HG02763 (cell line): ENCODE data around the gene GADD45B.

Source experiments
- ATAC-seq: cut with Tn5 transposase; IDR thresholded peaks from one replicate; pipeline ENCODE4 v1.9.1; 2021; ENCODE audit warnings: mild to moderate bottlenecking, moderate library complexity; ENCODE audit not compliant: unreplicated experiment

The GADD45B gene

DNA sequence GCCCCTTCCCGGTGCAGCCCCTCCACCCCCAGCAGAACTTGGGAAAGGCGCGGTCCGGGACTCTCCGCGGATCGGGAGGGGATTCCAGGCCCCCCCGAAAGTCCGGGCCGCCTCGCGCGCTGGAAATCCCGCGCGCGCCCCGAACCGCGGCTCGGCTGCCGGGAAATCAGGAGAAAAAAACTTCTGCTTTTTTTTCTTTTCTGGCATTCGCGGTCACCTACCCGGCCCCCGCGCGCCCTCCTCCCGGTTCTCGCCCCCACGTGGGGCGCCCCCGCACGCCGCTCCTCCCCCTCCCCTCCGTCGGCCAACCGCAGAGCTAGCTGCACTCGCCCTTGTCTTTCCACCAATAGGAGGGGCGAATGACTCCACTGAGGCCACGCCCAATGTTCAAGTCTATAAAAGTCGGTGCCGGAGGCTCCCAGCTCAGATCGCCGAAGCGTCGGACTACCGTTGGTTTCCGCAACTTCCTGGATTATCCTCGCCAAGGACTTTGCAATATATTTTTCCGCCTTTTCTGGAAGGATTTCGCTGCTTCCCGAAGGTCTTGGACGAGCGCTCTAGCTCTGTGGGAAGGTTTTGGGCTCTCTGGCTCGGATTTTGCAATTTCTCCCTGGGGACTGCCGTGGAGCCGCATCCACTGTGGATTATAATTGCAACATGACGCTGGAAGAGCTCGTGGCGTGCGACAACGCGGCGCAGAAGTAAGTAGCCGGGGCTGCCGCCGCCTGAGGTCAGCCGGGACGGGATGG is at the start of gene GADD45B:
Gene GADD45B, plus strand, starts transcription at position 426 of the 749 bp plus-strand sequence. Its CDS starts 232 bp downstream, at position 658.
- ATAC-seq = peak; percentile 52

DNA sequence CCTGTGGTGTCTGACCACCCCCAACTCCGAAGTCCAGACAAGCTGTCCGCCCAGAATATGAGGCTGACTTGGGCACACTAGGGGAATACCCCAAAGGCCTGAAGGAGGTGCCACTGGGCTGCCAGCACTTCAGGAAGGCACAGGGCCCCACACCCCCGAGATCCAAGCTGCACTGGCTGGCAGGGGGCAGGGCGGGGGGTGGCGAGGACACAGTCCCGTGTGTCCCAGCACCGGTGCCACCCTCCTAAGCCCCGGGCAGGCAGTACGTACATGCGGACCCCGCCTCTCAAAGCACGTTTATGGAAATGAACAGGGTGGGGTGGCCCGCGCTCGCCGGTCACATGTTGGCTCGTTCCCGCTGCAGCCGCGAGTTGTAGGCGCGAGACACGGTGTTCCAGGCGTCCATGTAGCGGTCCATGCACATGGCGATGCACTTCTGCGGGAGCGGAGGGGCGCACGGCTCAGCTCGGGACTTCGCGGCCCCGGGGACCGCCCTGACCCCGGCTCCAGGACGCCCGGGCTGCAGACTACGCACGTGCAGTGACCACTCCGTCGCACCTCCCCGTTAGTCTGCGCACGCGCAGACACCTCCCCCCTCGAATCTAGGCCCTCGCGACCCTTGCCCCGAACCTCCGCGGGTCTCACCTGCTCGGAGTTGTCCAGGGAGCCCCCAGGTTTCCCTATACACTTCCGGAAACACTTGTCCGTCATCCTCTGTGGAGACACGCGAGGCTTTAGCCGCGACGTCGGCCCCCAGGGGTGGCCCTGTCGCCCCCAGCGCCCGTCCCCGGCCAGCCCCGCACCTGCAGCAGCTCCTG is 49.1 kb upstream of the GADD45B start:
- ATAC-seq = peak; percentile 14

GRCh38 chr19:2427429-2428320 is 48.3 kb upstream of the GADD45B start, which contains the start of gene TIMM13:
Gene TIMM13 (minus strand): TSS chr19:2427586. CDS start chr19:2427533, 53 bp downstream.
- peak; percentile 80 for ATAC-seq

DNA sequence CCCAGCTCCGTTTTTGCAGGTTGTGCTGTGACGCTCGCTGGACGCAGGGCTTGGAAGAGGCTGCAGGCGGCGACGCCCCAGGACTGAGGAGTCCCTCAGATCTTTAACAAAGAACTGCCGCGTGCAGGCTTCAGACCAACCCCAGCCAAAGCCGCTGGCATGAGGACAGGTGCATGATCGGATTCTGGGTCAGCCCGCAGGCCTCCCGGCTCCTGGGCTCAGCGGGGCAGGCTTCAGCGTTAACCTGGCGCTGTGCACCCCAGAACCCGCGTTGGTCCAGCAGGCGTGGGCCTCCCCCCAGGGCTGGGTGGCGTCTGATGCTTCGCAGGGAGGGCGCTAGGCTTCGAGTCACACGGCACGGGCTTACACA is 47.6 kb upstream of the GADD45B start:
- no peak for ATAC-seq

DNA sequence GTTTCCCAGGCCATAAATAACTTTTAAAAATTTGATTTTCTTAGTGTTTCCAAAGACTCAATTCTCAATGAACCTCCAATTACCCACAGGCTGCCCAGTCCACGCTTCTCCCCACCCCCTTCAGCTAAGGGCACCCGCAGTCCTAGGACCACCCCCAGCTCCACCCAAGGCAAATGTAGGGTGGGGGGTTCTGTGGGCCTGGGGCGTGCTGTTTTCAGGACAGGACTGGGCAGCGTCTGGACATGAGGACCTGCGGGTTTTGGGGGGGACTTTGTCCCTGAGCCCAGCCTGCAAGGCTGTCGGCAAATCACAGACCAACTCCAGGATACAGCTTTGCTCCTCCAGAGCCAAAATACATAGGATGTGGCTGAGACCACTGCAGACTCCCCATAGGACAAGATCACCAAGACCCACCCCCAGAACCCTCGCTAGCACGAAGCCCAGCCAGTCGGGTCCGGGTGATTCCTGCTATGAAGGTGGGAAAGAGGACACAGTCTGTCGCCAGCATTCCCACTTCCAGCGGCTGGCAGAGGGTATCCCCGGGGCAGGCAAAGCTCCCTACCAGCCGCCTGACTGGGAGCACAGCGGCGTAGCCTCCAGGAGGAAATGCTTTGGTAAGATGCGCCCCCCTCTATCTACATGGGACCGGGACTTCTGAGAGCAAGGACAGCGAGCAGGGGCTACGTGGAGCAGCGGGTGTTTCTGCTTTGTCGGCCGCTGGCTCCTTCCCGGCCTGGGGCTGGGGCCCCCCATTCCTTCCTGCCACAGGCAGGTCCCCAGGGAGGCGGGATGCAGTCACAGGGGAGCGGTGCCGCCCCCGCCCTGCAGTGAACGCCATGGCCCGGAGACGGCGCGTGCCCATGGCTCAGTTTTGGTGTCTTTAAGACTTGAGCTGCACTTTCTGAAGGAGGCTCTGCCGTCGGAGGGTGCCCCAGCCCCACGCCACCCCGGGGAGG is 46.9 kb upstream of the GADD45B start:
- ATAC-seq = no peak

GRCh38 chr19:2429917-2430535 is 45.9 kb upstream of the GADD45B start:
- ATAC-seq = no peak

- ATAC-seq = no peak
These were observed 44.4 kb upstream of the GADD45B start for GRCh38 chr19:2431318-2432055.

DNA sequence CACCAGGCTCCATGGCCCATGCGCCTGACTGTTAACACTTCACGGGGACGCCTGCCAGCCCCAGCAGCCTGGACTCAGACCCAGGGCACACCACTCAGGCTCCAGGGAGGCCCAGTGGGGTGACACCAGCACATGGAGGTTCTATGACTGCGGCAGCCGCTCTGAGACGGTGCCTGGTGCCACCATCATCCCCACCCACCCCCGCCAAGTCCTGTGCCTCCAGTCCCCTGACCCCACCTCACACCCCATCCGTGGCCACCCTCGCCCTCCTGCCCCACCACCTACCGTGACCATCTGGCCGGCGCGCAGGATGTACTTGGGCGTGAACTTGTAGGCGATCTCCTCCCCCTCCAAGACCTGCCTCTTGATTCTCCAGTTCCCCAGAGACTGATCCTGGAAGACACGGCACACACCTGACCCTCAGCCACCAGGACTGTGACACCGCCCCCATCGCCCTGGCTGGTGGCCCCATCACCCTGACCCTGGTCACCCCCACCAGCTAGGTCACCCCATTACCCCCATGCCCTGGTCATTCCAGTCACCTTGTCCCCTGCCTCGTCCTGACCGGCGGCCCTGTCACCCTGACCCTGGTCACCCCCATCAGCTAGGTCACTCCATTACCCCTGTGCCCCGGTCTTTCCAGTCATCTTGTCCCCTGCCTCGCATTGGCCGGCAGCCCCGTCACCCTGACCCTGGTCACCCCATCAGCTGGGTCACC is 43.6 kb upstream of the GADD45B start:
- no peak for ATAC-seq

- no peak for ATAC-seq
These were observed 42.1 kb upstream of the GADD45B start for GRCh38 chr19:2433854-2434253.

GRCh38 chr19:2434267-2434666 is 41.7 kb upstream of the GADD45B start:
- no peak for ATAC-seq

GRCh38 chr19:2434721-2435265 is 41.1 kb upstream of the GADD45B start:
- ATAC-seq = no peak

DNA sequence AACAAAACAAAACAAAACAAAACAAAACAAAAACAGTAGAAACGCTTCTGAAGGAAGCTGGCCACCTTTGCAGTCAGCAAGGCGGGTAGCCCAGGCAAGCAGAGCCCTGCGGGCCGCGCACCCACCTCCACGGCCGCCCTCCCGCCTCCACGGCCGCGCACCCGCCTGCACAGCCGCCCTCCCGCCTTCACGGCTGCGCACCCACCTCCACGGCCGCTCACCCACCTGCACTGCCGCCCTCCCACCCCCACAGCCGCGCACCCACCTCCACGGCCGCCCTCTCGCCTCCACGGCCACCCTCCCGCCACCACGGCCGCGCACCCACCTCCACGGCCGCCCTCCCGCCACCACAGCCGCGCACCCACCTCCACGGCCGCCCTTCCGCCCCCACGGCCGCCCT is 39.5 kb upstream of the GADD45B start:
- ATAC-seq = no peak

DNA sequence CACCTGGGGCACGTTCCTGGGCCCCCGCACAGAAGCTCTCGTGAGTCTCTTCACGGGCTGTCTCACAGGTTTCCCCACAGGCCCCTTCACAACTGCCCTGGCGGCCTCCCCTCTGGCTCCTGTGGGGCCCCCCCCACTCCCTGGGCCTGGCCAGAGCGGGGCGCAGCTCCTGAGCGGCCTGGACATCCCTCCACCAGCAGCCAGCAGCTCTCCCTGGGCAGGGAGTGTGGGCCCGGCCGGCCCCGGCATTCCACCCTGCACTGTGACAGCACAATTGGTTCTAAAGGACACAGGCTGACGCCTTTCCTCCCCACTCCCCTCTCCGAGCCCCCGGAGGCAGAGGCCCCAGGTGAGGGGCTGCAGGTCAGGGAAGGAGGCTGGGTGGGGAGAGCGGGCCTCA is 39.0 kb upstream of the GADD45B start:
- no peak for ATAC-seq

DNA sequence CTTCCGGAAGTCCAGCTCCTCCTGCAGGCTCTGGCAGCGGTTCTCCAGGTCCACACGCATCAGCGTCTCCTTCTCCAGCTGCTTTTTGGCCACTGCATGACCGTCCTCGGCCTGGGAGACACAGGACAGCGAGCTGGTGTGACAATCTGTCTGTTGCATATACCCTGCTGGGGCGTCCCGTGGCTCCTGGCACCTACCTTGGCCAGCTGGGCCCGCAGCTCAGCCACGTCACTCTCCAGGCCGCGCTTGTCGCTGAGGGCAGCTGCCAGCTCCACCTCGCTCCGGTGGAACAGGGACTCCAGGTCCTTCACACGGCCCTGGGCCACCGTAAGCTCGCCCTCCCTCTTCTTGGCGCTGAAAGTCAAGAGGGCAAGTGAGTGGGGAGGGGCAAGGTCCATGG is 37.7 kb upstream of the GADD45B start:
- no peak for ATAC-seq

DNA sequence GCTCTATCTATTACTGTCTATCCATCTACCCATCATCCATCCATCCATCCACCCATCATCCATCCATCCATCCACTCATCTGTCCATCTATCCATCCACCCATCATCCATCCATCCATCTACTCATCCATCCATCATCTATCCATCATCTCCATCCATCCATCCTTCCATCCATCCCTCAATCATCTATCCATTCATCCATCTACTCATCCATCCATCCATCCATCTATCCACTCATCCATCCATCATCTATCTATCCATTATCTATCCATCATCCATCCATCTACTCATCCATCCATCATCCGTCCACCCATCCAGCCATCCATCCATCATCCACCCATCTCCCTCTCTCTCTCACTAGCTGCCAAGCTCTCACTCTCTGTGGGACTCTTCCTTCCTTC is 35.4 kb upstream of the GADD45B start:
- no peak for ATAC-seq

GRCh38 chr19:2441096-2441752 is 34.7 kb upstream of the GADD45B start:
- no peak for ATAC-seq

DNA sequence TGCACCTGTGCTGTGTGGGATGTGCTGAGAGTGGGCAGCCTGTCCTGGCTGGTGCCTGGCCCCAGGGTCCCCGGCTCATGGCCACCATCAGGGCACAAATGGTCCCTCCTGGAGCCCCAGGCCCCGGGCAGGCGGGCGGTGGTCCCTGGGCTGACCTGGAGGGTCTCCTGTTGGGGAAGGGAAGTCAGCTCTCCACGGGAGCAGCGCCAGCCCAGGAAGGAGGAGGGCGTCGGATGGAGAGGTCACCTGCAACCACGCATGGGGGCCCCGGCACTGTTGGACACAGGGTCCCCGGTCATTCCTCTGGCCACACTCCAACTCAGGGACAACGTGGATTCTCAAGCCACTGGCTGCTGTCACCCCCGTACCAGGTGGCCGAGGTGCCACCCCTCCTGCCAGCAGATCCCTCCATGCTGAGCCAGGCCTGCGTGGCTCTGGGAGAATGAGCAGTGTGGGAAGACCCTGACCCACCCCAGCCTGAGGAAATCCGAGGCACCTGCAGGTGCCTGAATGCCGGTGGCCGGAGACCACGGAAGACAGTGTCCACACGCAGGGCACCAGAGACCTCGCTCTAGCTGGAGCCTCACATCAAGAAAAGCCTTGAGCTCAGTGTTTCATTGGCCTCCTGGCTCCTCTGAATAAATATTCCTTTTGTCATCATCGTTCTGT is 32.7 kb upstream of the GADD45B start:
- ATAC-seq = no peak
